GM18861 (cell line): ENCODE measurements around the gene MMEL1.

Experiments used
- ATAC-seq: cut with Tn5 transposase; IDR thresholded peaks from one replicate; pipeline ENCODE4 v1.9.1; 2021; ENCODE audit not compliant: unreplicated experiment

The MMEL1 gene

DNA sequence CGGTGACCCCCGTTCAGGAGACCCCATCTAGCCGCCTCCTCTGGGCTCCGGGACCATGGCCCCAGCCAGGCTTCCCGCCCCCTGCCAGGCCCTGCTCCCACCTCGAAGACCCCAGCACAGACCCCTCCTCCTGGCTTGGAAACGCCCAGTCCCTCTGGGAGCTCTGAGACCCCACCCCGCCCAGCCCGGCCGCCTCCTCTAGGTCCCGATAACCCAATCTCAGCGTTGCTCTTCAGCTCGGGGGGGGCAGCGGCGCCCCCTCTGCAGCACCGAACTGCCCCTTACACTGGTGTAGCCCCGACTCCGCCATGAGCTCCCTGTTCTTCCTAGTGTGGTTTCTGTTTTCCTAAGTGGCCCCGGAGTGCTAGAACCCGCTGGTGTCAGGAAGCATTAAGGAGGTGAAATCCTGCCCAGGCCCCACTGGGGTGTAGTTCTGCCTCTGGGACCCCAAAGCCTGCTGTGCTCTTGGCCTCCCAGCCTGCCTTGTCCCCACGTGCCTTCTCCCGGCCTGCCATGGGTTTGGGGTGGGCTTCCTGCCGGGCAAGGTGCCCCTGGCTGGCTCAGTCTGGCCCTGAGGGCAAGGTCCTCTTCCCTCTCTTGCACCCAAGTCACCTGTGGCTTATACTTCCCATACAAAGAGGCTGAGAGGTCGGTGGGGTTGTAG, 10.7 kb upstream of the MMEL1 start:
- ATAC-seq: no peak

DNA sequence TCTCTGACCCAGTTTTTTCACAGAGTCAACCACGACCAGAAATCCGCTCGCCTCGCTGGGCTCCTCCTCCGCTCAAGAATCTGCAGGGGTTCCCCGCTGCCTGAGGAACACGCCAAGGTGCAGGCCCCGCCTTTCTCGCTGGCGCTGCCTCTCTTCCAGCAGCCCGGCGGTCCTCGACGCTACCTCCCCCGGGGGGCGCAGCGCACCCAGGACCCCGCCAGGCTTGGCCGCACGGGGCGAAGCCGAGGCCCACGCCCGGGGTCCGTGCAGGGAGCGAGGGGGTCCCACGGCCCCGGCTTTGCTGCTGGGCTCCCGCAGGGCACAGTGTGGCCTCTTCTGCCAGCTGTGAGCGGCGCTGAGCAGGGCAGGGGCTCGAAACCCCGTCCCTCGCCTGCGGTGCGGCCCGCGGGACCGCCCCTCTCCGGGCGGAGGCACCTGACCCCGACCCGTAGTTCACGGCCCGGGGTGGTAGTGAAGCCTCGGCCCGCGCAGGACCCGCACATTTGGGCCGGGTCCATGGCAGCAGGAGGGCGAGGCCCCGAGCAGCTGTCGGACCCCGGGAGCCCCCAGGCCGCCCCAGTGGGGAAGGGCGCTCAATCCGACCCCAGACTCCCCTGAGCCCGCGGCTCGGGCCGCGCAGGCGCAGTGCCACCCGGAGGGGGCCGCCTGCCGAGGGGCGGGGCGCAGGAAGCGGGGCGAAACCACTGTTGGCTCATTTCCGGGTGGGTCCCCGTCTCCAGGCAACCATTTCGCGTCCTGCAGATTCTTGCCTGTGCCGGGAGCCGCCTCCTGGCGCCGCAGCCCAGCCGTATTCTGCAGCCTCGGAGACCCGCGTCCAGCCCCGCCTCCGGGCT, 10.0 kb upstream of the MMEL1 start:
- ATAC-seq: peak; percentile 60

DNA sequence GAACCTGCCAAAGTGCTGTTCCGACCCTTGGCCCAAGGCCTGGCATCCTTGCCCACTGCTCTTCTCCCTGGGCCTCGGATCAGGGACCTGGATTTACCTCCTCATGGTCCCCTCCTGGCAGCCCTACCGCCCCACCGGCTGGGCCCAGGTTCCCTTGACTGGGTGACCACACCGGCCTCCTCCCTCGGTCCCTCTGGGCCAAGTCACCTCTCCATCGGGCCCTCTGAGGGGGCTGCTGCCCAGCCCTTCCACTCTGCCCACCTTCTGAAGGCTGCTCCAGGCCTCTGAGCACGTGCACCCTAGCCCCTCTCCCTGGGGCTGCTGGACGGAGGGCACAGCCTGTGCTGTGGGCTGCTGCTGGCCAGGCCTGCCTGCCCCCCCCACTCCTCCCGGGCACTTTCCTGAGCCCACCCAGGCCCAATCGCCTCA, 9.3 kb upstream of the MMEL1 start:
- no peak for ATAC-seq

DNA sequence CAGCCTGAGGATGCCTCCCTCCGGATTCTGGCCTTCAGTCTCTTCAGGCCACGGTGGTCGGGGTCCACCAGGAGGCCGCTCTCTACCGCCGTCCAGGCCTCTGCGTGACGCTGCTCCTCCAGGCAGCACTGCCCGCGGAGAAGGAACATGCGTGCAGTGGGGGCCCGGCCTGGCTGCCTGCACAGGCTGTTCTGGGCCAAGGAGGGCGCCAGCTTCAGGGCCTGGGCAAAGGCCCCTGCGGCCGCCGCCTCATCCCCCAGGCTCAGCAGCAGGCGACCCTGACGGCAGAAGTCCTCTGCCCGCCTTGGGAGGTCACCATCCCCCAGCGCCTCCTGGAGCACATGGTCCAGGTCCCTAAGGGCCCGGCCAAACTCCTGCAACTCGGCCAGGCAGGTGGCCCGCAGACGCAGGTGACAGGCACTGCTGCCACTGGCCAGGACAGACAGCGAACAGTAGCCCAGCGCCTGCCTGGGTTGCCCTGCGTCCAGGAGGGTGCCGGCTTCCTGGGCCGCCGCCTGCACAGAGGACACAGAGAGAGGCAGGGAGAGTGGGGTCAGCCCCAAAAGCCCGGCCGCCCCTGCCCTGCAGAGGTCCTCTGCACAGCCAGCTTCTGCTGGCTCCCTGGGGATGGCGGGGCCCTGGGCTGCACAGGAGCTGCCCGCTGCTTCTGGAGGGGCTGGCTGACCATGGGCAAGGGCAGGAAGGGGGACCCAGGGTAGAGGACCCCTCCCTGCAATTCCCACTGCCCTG, 8.7 kb upstream of the MMEL1 start:
- ATAC-seq: no peak

DNA sequence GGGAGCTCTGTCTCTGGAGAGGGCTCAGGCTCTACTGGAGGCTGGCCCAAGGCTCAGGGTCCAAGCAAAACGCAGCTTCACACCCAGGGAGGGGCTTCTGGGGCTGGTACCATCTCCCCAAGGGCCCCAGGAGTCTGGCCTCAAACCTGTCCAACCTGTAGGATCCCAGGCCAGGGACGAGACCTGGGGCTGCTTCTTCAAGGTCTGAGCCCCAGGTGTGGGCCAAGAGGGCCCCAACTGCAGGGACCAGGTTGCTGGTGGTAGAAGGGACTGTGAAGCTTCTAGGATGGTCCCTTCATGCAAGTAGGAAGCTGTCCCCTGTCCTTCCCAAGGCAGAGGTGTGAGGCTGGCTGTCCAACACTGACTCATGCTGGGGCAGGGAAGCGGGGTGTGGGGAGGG, 7.8 kb upstream of the MMEL1 start:
- ATAC-seq: no peak

- ATAC-seq: no peak
Observed at GRCh38 chr1:2639607-2640521, 7.0 kb upstream of the MMEL1 start.

DNA sequence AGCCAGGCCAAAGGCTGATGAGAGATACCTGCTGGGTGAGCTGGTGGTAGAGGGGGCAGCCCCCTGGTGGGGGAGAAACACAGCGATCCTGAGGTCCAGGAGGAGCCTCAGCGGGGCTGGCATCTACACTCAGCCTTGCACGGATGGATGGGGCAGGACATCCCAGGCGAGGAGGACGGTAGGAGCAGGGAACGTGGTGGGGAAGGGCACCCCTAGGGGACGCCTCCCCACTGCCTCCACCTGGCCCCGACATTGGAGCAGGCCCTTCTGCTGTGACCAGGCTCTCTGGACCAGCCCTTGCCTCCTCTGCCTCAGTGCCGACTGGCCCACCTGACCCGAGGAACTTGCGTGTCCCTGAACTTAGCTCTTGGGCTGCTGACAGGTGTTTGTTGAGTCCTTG, 6.4 kb upstream of the MMEL1 start:
- no peak for ATAC-seq

GRCh38 chr1:2638466-2639115, 5.8 kb upstream of the MMEL1 start:
- no peak for ATAC-seq

- ATAC-seq: no peak
Observed at GRCh38 chr1:2637442-2638145, 4.8 kb upstream of the MMEL1 start.

DNA sequence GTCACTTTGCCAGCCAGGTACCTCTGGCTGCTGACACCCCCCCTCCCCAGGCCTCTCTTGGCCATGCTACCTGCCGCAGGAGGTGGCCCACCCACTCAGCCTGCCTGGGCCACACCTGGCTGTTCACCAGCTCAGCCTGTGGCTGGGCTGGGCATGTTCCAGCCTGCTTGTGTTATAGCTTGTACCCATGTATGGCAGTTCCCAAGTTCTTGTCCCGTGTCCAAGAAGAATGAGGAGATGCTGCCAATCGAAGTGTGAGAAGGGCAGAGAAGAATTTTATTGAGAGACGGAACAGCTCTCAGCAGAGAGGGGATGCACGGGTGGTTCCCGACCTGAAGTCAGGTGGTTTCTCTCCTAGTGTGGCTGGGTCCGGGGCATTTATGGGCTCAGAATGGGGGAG, 3.9 kb upstream of the MMEL1 start:
- ATAC-seq: no peak

GRCh38 chr1:2635361-2636010, 2.7 kb upstream of the MMEL1 start:
- no peak for ATAC-seq

- no peak for ATAC-seq
Observed at GRCh38 chr1:2633936-2634491, 1.2 kb upstream of the MMEL1 start.

DNA sequence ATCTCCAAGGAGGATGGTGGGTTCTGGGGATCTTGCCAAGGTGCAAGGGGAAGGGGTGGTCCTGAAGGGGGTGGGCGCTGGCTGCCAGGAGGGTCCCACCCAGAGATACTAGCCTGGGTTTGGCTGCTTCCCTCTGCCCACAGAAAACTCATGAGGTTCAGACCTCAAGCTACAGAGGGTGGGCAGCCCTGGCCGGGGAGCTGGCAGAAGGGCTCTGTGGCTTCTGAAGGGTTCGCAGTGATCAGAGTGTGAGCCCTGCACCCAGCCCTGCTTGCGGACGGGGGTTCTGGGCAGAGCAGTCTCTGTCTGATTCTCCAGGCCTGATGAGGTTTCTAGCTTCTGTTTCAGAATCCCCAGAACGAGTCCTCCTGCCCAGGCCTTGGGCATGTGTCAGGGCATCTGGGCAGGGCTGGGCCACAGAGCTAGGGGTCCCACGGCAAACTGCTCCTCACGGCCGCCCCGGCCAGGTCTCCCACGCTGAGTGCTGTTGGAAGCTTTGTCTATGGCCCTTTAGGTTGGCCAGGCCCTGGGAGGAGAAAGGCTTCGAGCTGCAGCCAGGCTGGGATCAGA, 635 bp upstream of the MMEL1 start:
- ATAC-seq: no peak

- no peak for ATAC-seq
Observed at GRCh38 chr1:2632051-2632430, 775 bp downstream of the MMEL1 start.

- ATAC-seq: no peak
Observed at GRCh38 chr1:2631136-2632050, 1.4 kb downstream of the MMEL1 start.

DNA sequence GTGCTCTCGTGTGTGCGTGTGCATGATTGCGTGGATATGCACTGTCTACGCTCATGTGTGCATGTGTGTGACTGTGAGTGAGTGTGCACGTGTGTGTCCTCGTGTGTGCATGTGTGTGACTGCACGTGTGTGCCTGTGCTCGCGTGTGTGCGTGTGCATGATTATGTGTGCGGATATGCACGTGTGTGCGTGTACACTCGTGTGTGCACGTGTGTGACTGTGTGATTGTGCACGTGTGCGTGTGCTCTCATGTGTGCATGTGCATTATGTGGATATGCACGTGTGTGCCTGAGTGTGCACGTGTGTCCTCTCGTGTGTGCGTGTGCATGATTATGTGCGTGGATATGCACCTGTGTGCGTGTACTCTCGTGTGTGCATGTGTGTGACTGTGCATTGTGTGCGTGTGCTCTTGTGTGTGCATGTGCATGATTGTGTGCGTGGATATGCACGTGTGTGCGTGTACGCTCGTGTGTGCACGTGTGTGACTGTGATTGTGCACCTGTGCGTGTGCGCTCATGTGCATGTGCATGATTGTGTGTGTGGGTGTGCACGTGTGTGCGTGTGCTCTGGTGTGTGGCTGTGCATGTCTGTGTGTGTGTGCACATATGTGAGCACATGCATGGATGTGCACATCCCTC, 2.2 kb downstream of the MMEL1 start:
- no peak for ATAC-seq
